NOMO-1 treated with DMSO at 0.1 percent for 48 hours (cell line): ENCODE measurements around the gene IL1RL2.

Experiments
- DNase-seq: peaks from one replicate; lab custom pipeline; 2025; ENCODE audit not compliant: unreplicated experiment; lab: John Stamatoyannopoulos, UW

Gene IL1RL2

GRCh38 chr2:102262216-102263129 is 75.7 kb downstream of the IL1RL2 start:
- peak; percentile 22 for DNase-seq

DNA sequence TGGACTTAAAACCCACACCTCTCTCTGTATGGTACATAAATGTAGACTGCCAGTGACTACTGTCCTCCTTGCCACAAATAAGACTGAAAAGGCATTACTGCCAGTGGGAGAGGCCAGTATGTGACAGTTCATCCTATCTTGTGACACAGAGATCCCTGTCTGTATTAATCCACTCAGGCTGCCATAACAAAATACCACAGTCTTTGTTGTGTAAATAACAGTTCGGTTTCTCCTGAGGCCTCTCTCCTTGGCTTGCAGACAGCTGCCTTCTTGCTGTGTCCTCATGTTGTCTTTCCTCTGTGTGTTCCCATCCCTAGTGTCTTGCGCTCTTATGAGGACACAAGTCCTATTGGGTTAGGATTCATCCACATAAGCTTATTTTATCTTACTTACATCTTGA is 78.1 kb downstream of the IL1RL2 start:
- no peak for DNase-seq

GRCh38 chr2:102266204-102266603 is 79.4 kb downstream of the IL1RL2 start:
- peak; percentile 16 for DNase-seq

GRCh38 chr2:102267774-102268173 is 81.0 kb downstream of the IL1RL2 start:
- no peak for DNase-seq

DNA sequence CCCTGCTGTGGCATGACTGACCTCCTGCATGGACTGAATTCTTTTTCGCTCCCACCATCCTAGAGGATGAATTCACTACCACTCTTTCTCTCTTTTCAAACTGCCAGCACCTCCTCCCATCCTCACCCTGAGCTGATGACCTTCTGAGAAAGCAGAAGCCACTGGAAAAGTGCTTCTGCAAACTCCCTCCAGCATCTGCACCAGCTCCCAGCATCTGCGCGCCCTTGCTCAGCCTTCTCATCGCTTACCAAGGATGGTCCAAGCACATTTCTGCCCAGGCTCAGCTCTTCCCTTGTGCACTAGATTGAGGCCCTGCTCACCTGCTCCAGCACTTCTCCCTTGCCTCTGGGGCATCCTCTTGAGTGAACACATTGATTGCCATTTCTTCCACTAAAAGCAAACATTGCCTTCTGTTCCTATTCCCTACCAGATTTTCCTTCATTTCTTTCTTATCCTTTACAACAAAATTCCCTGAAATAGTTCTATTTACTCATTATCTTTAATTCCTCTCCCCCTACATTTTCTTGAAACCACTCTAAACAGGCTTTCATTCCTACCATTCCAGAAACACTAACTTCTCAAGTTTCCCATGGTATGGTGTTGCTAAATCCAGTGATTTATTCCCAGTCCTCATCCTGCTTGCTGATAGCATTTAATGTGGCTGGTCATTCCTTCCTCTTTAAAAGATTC is 81.8 kb downstream of the IL1RL2 start:
- DNase-seq, result no peak

- DNase-seq, result peak; percentile 56
These were observed 82.3 kb downstream of the IL1RL2 start for GRCh38 chr2:102269200-102269524.

DNA sequence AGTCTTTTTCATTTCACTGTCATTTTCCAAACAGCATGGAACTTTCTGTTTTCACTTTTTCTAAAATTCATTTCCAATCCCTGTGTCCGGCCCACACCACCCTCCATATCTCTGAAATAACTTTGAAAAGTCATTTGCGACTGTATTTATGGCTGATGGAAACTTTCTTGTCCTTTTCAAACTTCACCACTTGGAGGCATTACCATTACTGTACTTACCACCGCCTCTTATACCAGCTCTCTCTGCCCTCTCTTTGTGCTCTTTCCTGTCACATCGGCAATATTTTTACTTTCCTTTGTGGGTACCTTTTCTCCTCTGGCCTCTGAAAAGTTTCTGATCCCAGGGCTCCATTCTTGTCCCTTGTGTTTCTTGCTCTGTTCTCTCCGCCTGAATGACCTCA is 85.0 kb downstream of the IL1RL2 start:
- DNase-seq, result peak; percentile 36

DNA sequence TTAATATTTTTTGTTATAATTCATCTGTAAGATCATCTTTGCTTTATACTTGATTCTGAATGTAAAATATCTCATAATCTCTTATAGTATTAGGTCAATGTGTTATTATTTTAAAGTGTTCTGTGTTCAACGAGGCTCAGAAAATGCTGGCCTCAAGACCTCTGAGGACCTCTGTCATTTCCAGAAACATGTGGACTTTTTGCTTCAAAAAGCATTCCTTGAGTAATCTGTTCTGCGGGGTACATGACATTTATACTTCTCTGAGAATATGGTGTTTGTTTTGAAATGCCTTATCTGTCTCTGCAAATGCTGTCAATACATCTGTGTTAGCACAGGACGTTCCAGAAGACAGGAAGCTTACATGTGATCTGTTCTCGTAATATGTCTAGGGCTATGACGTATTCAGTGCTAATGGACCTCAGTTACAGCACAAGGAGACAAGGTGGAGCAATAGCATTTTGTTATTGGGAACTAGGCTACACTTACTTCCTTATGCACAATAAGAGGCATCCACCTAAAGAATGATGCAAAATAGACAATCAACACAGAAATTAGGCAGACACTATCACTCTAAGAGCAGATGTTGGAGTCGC is 86.9 kb downstream of the IL1RL2 start:
- peak; percentile 39 for DNase-seq

GRCh38 chr2:102276549-102277201 is 89.9 kb downstream of the IL1RL2 start:
- no peak for DNase-seq

DNA sequence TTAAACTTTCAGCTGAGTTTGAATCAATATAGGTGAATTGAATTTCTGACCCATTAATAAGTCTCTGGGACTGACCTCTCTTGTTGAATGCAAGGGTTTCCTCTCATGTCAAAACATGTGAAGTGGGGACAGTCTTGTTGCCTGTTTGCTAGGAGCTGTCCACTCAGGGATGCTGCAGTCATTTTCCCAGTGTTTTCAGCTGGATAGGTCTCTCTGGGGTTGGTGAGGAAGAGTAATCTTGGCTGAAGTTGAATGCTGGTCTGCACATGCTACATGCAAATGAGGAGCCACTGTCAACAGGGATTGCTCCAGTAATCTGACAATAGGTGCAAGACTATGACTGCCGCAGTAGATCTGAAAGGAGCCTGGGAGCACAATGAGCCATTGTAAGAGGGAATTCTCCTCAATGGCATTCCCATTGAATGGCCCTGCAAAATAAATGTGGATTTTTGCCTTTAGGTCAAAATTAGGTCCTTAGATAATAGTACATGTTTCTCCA is 90.4 kb downstream of the IL1RL2 start:
- no peak for DNase-seq

GRCh38 chr2:102278720-102279390 is 92.0 kb downstream of the IL1RL2 start:
- peak; percentile 56 for DNase-seq

- DNase-seq, result no peak
These were observed 92.5 kb downstream of the IL1RL2 start for GRCh38 chr2:102279391-102279735.

GRCh38 chr2:102282678-102283091 is 95.9 kb downstream of the IL1RL2 start:
- DNase-seq, result peak; percentile 83

DNA sequence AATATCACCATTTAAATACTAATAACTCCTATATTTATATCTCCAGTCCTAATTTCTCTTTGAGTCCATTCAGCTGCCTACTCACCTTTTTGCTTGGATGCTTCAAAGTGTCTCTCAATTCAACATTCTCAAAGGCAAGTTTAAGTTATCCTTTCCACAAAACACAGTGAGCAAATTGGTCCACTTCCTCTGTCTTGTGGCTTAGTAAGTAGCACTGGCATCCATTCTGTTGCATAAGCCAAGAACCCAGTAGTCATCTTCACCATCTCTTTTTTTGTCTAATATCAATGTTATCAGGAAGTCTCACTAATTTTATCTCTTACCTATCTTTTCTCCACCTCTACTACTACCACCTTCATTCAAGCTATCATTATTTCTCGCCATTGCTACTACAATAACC is 97.2 kb downstream of the IL1RL2 start:
- DNase-seq, result peak; percentile 56

DNA sequence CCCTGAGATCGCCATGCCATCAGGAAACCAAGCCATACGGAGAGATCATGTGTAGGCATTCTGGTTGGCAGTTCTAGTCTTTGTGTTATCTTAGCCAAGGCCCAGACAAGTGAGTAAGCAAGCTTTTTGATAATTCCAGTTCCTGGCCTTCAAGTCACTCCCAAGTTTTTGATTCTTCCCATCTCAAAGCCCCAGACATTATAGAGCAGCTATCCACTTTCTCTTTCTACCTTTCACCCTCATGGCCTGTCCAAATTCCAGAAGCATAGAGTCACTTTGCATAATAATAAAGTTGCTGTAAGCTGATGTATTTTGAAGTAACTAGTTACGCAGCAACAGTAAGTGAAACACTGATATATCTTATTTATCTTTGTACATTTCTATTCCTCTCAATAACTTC is 97.8 kb downstream of the IL1RL2 start:
- no peak for DNase-seq

GRCh38 chr2:102285368-102285767 is 98.5 kb downstream of the IL1RL2 start:
- no peak for DNase-seq

GRCh38 chr2:102286041-102286440 is 99.2 kb downstream of the IL1RL2 start:
- DNase-seq, result no peak

GRCh38 chr2:102289129-102289528 is 102.3 kb downstream of the IL1RL2 start:
- DNase-seq, result no peak
